GM19023 (cell line): ENCODE data around the gene PHOX2B.
"Not testable (repeated sequence)": the region's sequence is repeated elsewhere in the genome, so short reads cannot be mapped to it uniquely, and the experiment has no call there.

Experiments
- ATAC-seq: cut with Tn5 transposase; IDR thresholded peaks from one replicate; pipeline ENCODE4 v1.9.1; 2021; ENCODE audit warnings: mild to moderate bottlenecking, moderate library complexity; ENCODE audit not compliant: unreplicated experiment

The PHOX2B gene

GRCh38 chr4:41749631-41750039 is 1.1 kb upstream of the PHOX2B start:
- no peak for ATAC-seq

- ATAC-seq: no peak
Measured at GRCh38 chr4:41748074-41748570, 403 bp downstream of the PHOX2B start.

- ATAC-seq: no peak
Measured at GRCh38 chr4:41747230-41748055, 1.1 kb downstream of the PHOX2B start.

- ATAC-seq: no peak
Measured at GRCh38 chr4:41746440-41747229, 1.9 kb downstream of the PHOX2B start.

GRCh38 chr4:41746025-41746439 is 2.5 kb downstream of the PHOX2B start:
- no peak for ATAC-seq

- no peak for ATAC-seq
Measured at GRCh38 chr4:41745292-41746024, 3.1 kb downstream of the PHOX2B start.

GRCh38 chr4:41744572-41745291 is 3.8 kb downstream of the PHOX2B start:
- ATAC-seq: no peak

GRCh38 chr4:41741354-41741753 is 7.2 kb downstream of the PHOX2B start:
- no peak for ATAC-seq

- not testable (repeated sequence) for ATAC-seq
Measured at GRCh38 chr4:41737491-41737890, 11.0 kb downstream of the PHOX2B start.

- no peak for ATAC-seq
Measured at GRCh38 chr4:41734371-41734770, 14.2 kb downstream of the PHOX2B start.

- ATAC-seq: no peak
Measured at GRCh38 chr4:41731569-41732126, 16.9 kb downstream of the PHOX2B start.

- no peak for ATAC-seq
Measured at GRCh38 chr4:41728573-41728913, 20.0 kb downstream of the PHOX2B start.

- ATAC-seq: no peak
Measured at GRCh38 chr4:41727861-41728572, 20.5 kb downstream of the PHOX2B start.

- no peak for ATAC-seq
Measured at GRCh38 chr4:41725254-41725653, 23.3 kb downstream of the PHOX2B start.

GRCh38 chr4:41723286-41723685 is 25.2 kb downstream of the PHOX2B start:
- no peak for ATAC-seq

- no peak for ATAC-seq
Measured at GRCh38 chr4:41722181-41722580, 26.3 kb downstream of the PHOX2B start.

- ATAC-seq: no peak
Measured at GRCh38 chr4:41719417-41719816, 29.1 kb downstream of the PHOX2B start.

- no peak for ATAC-seq
Measured at GRCh38 chr4:41718907-41719306, 29.6 kb downstream of the PHOX2B start.

- ATAC-seq: no peak
Measured at GRCh38 chr4:41715155-41715554, 33.4 kb downstream of the PHOX2B start.
